DMS53 (cell line): ENCODE results near the gene CLHC1.
A peak's percentile ranks its signal among the peaks of the same experiment; 100 is the strongest.

Source experiments
- DNase-seq: peaks from one replicate; lab custom pipeline; 2025; lab: John Stamatoyannopoulos, UW

The CLHC1 gene

GRCh38 chr2:55169359-55169758 lies 62.7 kb downstream of the CLHC1 start:
- no peak for DNase-seq

GRCh38 chr2:55168221-55169154 lies 63.6 kb downstream of the CLHC1 start:
- peak; percentile 84 for DNase-seq

- DNase-seq: no peak
Measured at GRCh38 chr2:55165626-55166025, 66.5 kb downstream of the CLHC1 start.

- DNase-seq: peak; percentile 31
Measured at GRCh38 chr2:55164534-55165480, 67.3 kb downstream of the CLHC1 start.

GRCh38 chr2:55163941-55164390 lies 68.1 kb downstream of the CLHC1 start:
- peak; percentile 79 for DNase-seq

- DNase-seq: peak; percentile 44
Measured at GRCh38 chr2:55163274-55163721, 68.8 kb downstream of the CLHC1 start.

- no peak for DNase-seq
Measured at GRCh38 chr2:55162284-55163006, 69.6 kb downstream of the CLHC1 start.

- no peak for DNase-seq
Measured at GRCh38 chr2:55161295-55162210, 70.5 kb downstream of the CLHC1 start.

- DNase-seq: no peak
Measured at GRCh38 chr2:55160422-55160821, 71.7 kb downstream of the CLHC1 start.

- peak; percentile 40 for DNase-seq
Measured at GRCh38 chr2:55159752-55160151, 72.3 kb downstream of the CLHC1 start.

GRCh38 chr2:55159037-55159651 lies 72.9 kb downstream of the CLHC1 start:
- peak; percentile 91 for DNase-seq

- DNase-seq: peak; percentile 17
Measured at GRCh38 chr2:55158111-55158814, 73.8 kb downstream of the CLHC1 start.

GRCh38 chr2:55157474-55157884 lies 74.6 kb downstream of the CLHC1 start:
- peak; percentile 10 for DNase-seq

GRCh38 chr2:55156984-55157383 lies 75.1 kb downstream of the CLHC1 start:
- no peak for DNase-seq

- no peak for DNase-seq
Measured at GRCh38 chr2:55156326-55156725, 75.8 kb downstream of the CLHC1 start.

GRCh38 chr2:55155764-55156281 lies 76.3 kb downstream of the CLHC1 start:
- DNase-seq: no peak

GRCh38 chr2:55155206-55155605 lies 76.9 kb downstream of the CLHC1 start:
- DNase-seq: no peak

- DNase-seq: no peak
Measured at GRCh38 chr2:55154525-55155030, 77.5 kb downstream of the CLHC1 start.
